NCI-H2171 (cell line): ENCODE results near the gene HK2.
"Not testable (repeated sequence)": the region's sequence is repeated elsewhere in the genome, so short reads cannot be mapped to it uniquely, and the experiment has no call there.

Experiments used
- DNase-seq: peaks from one replicate; lab custom pipeline; 2025; lab: John Stamatoyannopoulos, UW

HK2 gene

DNA sequence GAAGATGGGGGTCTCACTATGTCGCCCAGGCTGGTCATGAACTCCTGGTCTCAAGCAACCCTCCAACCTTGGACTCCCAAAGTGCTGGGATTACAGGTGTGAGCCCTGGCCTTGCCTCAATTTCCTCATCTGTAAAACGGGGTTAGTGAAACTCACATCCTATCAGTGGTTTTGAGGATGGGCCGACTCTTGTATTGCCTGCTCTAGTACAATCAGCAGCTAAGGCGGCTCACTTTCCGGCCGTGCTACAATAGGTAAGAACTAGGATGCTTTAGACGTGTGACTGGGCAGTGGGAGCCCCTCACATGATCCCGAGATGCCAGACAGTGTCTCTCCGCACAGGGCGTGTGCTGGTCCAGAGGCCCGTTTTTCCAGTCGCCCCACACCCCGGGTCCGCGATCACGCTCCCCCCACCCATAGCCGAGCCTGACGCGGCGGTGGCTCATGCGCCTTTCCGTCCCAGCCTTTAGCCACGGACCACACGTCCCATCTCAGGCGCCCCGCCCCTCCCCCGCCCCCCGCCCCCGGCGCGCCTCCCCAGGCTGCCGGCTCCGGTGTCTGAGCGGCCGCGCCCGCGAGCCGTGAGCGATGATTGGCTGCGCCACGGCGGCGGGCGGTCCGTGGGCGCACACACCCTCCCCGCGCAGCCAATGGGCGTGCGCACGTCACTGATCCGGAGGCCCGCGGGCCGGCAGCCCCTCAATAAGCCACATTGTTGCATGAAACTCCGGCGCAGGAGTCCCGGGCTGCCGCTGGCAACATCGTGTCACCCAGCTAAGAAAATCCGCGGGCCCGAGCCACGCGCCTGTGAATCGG is at the start of gene HK2:
Gene HK2 (plus strand): TSS at position 710 of the 816 bp plus-strand sequence. CDS start 454 bp downstream, outside the sequence.
- peak; percentile 84 for DNase-seq

DNA sequence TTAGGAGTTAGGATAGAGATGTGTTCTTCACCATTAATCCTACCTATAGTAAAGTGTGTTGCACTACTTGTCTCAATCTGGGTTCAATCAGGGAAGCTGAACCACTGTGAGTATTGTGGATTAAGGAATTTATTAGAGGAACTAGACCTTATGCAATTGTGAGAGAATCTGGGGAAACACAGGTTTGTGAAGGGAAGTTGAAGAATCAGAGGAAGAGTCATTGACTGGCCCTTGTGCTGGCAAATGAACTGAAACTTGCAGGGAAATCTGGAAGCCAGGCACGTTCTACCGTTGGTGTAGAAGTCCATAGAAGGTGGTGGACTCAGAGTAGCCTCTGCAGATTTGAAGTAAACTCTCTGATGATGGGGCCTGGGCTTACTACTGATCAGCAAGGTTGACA is 44.7 kb upstream of the HK2 start:
- no peak for DNase-seq

DNA sequence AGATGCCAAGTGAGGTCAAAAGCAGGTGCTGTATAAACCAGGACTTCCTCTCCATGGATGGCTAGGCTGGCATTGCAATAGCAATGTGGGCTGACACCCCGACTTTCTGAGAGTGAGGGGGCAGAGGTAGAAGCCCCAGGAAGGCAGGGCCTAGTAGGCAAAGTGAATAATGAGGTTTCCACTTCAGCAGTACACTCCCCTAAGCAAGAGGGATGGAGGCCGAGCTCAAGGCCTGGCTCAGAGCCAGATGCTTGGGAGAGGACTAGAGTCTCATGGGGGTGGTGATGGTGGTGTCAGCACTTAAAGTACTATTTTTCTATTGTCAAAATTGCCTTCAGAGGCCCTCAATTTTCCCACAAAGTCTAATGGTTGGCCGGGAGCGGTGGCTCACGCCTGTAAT is 41.6 kb upstream of the HK2 start:
- DNase-seq, result no peak

DNA sequence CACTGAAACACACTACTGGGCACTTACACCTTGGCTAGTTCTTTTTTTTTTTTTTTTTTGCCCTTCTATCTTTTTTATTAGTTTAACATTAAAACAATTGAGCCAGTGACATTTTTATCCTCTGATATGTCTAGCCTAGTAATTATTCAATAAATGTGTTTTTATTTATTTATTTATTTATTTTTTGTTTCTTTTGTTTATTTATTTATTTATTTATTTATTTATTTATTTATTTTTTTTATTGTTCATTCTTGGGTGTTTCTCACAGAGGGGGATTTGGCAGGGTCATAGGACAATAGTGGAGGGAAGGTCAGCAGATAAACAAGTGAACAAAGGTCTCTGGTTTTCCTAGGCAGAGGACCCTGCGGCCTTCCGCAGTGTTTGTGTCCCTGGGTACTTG is 39.0 kb upstream of the HK2 start:
- not testable (repeated sequence) for DNase-seq

DNA sequence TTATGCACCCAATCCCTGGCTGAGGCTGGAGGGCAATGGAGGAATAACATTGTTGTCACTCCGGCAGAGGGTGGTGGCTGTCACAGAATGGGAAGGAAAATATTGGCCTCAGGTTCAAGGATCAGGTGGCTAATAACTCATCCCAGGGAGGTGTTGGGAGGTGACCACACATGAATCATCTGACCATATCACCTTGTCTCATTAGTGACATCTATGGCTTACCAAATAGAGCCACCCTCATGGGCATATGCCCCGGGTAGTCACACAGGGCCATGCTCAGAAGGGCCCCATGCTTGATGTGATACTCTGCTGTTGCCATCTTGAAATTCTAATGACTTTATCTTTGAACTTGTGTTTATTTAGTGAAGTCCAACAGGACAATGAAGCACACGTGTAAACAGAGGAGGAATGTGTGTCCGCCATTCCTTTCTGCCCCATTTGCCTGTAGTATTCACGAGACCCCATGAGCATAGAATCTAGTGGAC is 27.5 kb upstream of the HK2 start:
- DNase-seq, result no peak

DNA sequence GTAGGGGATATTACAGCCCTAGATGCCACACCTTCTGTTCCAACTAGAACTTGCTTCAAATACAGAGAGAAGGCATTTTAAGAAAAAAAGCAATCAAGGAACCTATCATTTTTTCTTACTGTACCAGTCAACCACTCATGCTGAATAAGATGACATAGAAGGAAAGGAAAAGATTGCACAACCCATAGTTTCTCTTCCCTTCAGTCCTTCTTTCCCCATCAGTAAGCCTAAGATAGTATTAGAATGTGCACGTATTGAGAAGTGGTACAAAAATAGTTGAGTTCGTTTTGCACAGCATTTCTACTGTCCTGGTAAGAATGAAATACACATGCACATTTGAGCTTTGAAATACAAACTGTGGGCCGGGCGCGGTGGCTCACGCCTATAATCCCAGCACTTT is 27.0 kb upstream of the HK2 start:
- DNase-seq, result no peak

DNA sequence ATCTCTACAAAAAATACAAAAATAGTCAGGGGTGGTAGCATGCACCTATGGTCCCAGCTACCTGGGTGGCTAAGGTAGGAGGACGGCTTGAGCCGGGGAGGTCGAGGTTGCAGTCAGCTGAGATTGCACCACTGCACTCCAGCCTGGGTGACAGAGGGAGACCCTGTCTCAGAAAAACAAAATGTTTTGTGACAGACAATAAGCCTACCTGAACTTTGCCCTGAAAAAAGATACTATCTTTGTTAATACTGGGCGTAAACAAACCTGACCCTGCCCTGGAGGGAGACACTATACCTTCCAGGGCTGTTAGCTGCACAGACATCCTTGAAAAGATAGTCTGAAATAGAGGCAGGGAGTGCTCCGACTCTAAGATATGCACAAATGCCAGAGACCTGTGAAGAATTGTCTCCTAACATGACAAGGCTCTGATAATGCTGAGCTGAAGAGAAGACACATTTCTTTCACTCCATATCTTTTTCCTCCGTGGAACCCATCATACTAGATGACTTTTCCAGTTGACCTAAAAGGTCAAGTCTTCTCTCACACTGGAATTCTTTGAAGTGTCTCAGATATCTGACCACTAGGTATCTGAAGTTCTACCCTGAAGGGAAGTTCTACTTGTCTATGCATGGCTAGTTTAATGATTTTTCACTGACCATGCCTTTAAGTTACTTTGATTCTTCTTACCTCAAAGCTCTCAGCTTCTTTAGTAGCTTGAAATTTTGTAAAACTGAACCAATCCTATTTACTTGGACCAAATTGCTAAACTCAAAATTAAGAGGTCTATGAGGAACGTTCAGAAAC is 20.9 kb upstream of the HK2 start:
- no peak for DNase-seq

DNA sequence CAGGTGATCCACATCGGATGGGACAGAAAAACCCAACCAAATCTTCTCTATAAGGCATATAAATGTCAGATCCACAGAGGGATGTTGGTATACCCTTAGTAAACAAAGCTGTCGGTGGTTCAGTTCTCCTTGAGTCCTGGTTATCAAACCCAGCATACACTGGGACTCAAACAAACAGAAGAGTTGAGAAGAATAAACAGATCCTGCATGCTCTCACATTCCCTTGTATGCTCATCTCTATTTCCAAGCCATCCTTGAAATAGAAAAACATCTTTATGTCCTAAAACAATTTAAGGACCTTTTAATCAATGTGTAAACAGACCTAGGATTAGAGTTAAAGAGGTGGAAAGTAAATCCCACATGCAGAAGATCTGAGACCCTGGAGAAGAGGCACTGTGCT is 19.8 kb upstream of the HK2 start:
- no peak for DNase-seq

DNA sequence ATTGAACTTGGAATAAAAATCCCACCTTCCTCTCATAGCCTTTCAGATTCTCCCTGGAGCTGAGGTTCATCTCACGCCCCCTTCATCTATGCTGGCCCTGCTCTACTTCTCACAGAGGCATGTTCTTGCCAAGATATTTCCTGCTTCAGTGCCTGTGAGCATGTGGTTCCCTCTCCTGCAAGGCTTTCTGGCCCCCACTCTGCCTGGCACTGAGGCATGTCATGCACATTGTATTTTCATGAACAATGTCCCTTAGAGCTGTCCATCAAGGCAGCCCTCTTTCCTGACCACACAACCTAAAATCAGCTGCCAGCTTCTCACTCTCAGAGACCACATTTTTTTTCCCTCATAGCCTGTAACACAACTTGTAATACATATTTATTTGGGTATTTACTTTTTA is 18.0 kb upstream of the HK2 start:
- DNase-seq, result no peak

DNA sequence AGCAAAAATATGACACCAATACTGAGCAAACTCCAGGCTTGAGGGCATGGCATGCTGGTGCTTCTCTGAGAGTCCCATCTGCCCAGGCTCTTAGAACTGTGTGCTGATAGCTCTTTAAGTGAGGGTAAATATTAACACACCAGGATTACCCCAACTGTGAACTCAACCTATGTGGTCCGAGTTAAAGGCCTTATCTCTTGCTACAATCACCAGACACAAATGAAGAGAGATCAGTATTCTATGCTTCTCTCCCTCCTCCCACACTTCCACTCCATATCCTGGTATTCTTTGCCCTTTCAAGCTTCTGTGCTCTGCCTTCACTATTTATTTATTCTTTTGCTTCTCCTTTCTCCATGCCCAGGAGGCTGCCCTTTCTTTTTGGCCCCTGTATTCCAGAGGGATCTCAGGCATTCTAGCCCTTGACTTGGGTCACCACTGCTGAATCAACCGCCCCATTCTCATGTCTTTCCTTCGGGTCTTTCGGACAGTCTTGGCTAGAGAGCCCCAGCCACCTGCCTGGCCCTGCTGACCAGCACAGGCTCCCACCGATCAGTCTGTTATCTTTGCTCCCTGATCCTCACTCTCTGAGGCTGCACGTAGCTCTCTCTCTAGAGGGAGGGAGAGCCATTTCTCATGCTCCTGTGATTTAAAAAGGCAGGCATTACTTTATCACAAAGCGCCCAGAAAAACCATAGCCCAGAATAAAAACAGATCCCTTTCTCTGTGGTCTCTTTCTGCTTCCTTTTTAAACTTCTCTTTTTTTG is 17.2 kb upstream of the HK2 start:
- DNase-seq, result no peak

DNA sequence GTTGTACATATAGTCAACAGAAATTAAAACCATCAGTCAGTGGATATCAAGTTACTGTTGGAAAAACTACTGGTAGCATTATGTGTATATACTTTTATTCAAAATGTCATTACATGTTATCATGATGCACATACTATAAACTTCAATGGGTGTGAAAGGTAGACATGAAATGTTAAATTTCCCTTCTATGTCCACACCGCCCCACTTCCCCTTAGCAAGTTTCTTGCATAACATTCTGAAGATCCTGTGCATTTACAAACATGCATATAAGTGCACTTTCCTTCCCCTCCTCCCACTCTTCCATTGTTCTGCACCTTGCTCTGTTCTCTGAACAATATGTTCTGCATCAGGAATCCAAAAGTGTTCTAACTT is 16.6 kb upstream of the HK2 start:
- no peak for DNase-seq

DNA sequence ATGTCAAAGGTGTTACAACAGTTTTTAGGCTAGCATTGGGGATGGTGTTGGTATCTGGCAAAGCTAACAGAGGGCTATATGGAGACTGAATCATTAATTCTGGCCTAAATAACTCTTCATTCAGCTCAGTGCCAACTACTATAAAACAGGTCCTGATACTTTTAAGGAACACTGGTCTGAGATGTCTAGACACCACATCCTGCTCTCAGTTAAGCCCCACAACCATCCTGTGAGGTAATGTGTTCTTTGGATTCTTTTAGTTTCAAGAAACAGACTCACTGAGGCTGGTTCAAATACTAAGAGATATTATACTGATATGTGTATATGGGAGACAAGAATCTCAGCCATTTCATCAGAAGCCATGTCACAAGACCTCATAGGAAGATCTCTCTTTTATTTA is 14.2 kb upstream of the HK2 start:
- no peak for DNase-seq

DNA sequence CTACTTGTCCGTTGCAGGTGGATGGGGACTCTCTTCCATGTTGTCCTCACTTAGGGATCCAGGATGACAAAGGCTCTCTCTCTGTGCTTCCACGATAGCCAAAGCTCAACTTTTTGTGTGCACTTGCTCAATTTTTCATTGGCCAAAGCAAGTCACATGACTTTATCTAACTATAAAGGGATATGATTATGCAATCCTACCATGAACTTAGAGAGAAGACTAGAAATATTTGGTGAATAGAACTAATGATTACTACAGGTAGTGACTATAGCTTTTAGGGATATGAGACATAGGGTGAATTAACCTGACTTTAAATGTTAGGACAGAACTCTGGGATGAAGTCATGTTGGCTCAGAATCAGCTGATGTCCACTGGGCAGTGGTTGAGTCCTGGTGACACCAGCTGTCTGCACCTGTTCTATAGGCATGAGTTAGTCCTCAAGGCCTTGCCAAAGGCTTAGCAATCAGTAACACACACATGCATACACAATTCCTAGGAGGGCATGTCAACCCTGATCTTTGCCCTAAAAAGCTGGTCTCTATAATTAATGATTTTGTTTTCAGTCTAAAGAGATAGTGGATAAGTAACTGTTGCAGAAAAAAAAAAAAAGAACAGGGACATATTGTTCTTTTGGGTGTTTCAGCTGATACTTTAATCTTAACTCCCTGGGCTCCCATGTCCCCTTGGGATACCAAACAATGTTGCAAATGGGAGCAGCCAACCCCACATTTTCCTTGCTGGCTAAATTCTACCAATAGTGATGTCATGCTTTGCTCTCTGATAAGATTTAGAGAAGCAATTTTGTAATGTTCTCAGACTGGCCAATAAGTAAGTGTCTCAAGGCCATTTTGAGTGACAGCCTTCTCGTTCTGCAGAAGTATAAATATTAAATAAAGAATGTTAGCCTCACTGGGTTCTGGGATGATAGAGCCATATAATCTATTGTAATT is 12.5 kb upstream of the HK2 start:
- no peak for DNase-seq

DNA sequence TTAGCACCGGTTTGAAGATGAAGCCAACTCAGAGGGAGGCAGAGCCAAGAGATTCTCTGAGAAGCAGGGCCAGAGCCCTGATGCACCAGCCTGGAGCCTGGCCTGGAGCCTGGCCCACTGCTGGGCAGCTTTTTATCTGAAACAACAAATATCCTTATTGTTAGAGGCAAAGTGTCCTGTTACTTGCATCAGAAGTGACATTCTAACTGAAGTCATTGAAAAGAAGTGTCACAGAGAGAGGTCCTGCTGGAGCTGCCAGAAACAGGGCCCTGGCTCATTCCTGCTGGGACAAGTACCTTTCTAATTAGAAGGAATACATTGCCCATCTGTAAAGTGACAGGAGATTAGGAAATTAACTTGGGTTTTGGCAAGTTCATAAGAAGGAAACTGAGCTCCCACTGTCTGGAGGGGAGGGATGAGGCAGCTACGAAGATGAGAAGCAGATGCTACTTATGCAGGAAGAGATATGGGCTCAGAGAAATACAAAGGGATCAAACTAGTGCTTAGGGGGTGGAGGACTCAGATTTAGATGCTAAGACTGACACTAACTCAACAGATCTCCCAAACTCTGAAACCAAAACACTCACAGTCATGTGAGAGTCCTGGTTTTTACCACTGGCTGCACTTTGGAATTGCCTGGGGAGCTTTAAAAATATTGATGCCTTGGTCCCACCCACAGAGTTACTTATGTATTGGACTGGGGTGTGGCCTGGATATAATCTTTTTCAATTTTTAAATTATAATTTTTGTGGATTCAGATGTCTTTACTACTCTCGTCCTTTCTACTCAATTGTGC is 11.0 kb upstream of the HK2 start:
- no peak for DNase-seq

DNA sequence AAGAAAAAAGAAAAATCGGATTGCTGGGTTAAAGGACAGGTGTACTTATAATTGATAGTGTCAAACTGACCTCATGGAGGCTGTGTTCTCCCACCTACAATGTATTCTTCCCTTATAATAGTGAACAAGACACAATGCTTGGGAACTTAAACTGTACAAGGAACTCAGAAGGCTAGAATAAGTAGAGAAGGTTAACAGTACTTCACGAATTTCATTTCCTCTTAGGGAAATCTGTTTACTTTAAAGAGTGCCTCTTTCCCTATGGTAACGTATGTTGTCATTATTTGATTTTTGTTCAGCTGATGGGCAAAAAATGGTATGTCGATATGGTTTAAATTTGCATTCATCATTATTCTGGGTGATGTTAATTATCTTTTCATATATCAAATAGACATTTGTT is 9.2 kb upstream of the HK2 start:
- no peak for DNase-seq

DNA sequence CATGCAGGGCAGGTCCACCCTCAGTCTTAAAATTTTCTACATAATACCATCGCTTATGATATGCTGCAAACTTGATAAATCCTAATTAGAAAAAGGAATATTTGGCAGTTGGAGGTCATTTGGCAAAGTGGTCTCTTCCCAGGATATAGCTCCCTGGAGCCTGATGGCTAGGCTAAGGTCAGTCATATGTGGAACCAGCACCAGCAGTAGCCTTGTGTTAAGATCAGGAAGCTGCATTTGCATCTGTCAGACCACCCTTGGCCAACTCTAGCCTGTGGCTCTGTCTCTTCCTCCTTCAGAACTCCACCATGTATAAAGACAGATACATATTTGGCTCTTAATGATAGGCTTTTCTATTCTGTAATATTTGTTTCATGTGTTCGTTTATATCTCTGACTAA is 5.4 kb upstream of the HK2 start:
- no peak for DNase-seq

DNA sequence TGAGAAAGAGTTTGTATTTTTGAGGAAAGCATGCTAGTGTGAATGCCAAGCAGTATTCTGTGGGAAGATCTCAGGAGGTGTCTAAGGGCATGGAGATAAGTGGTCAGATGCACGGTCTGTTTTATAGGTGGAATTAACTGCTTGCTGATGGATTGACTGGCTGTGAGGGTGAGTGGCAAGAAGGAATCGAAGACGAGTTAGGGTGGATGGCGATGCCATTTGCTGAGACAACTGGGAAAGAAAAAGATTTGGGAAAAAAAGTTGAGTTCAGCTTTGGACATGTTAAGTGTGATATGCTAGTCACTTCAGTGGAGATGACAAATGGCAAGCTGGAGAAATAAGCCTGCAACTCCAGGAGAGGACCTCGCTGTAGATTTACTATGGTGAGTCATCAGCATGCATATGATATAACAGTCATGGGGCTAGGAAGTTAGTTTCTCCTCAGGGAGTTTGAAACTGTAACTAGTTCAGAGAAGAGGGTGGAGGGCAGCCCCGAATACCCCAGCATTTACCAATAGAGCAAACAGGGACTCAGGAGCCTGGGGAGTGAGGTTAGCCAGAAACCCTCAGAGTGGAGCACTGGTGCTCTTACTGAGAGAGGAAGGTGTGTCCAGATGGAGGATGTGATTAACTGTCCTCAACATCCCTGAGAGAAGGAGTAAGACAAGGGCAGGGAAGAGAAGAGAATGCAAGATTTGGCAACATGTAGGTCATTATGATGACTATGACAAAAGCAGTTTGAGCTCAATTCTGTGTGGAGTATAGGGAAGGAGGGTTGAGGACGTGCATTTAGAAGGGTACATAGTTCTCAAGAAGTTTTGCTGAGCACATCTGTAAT is 2.0 kb upstream of the HK2 start:
- no peak for DNase-seq

DNA sequence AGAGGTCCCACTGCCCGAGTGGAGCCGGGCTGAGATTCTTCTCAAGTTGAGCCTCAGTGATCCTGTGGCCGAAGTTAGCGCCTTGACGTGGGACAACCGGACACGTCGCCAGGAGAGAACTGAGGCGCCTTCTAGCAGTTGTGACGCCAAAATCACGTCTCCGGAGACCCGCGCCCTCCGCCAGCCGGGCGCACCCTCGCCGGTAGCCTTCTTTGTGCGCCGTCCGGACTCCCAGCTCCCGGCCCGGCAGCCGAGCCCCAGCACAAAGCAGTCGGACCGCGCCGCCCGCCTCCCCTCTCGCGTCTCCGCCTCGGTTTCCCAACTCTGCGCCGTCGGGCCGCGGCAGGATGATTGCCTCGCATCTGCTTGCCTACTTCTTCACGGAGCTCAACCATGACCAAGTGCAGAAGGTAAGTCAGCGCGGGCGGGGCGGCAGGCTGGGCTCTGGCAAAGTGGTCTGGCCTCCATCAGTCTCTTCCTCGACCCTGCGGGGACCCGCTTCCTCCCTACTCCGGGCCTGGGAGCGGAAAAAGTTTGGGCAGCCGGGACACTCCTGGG is 386 bp downstream of the HK2 start:
- DNase-seq, result peak; percentile 4
